KOPT-K1 (cell line): ENCODE results near the gene SLC35F1.

Experiments
- H3K27ac ChIP-seq: fragments of 200-600 bp; sonication (generic); 2 replicates; pipeline ENCODE4 v1.5.1; 2016; ENCODE audit warnings: antibody characterized with exemption, mild to moderate bottlenecking, low read depth, low read length; ENCODE audit not compliant: poor library complexity, severe bottlenecking
- H3K36me3 ChIP-seq: fragments of 200-600 bp; sonication (generic); 2 replicates; pipeline ENCODE4 v1.5.1; 2017; ENCODE audit warnings: antibody characterized with exemption, mild to moderate bottlenecking, low read length, moderate library complexity; ENCODE audit not compliant: insufficient read depth
- H3K9me3 ChIP-seq: fragments of 200-600 bp; sonication (generic); 2 replicates; pipeline ENCODE4 v1.5.1; 2017; ENCODE audit warnings: antibody characterized with exemption, low read length, mild to moderate bottlenecking; ENCODE audit not compliant: insufficient read depth, poor library complexity, severe bottlenecking

The SLC35F1 gene

DNA sequence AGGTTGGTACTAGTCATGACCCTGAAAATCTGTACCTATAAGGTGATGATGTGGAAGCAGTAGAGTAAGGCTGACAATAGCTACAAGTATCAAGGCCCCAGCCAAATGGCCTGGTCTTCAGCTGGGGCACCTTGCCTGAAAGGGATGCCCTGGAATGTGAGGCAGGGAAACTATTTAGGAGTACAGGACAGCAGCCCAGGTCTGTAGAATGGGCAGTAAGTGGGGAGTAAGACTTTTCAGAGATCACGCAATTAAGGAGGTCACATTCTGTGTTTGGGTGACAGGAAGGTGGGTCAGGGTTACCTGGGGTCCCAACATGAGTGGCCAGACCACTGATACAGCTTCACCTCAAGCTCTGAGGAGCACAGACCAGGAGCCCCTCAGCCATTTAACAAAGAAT lies 9.4 kb downstream of the SLC35F1 start:
- H3K36me3 ChIP-seq: no peaks in the 10 kb centered on the region
- H3K9me3 ChIP-seq: no peaks in the 10 kb centered on the region
- H3K27ac ChIP-seq: no peak overlapping the region

- no peaks in the 10 kb centered on the region for H3K9me3 ChIP-seq
- H3K27ac ChIP-seq: no peak overlapping the region
- H3K36me3 ChIP-seq: no peaks in the 10 kb centered on the region
Observed at GRCh38 chr6:117917176-117917575, 10.1 kb downstream of the SLC35F1 start.

- Histone ChIP-seq H3K27ac (no peak overlapping the region), H3K36me3 (no peaks in the 10 kb centered on the region), H3K9me3 (no peaks in the 10 kb centered on the region)
Observed at GRCh38 chr6:117918454-117918853, 11.4 kb downstream of the SLC35F1 start.

GRCh38 chr6:117919275-117919674 lies 12.2 kb downstream of the SLC35F1 start:
- H3K27ac ChIP-seq: no peak overlapping the region
- no peaks in the 10 kb centered on the region for H3K36me3 ChIP-seq
- no peaks in the 10 kb centered on the region for H3K9me3 ChIP-seq

- Histone ChIP-seq H3K27ac (no peak overlapping the region), H3K36me3 (no peaks in the 10 kb centered on the region), H3K9me3 (no peaks in the 10 kb centered on the region)
Observed at GRCh38 chr6:117919775-117920729, 13.0 kb downstream of the SLC35F1 start.

- H3K36me3 ChIP-seq: no peaks in the 10 kb centered on the region
- peaks cover 8% of the 10 kb centered on the region for H3K9me3 ChIP-seq
- H3K27ac ChIP-seq: no peak overlapping the region
Observed at GRCh38 chr6:117924690-117925089, 17.6 kb downstream of the SLC35F1 start.

- no peak overlapping the region for H3K27ac ChIP-seq
- no peaks in the 10 kb centered on the region for H3K36me3 ChIP-seq
- H3K9me3 ChIP-seq: peaks cover 8% of the 10 kb centered on the region
Observed at GRCh38 chr6:117927866-117928265, 20.8 kb downstream of the SLC35F1 start.

DNA sequence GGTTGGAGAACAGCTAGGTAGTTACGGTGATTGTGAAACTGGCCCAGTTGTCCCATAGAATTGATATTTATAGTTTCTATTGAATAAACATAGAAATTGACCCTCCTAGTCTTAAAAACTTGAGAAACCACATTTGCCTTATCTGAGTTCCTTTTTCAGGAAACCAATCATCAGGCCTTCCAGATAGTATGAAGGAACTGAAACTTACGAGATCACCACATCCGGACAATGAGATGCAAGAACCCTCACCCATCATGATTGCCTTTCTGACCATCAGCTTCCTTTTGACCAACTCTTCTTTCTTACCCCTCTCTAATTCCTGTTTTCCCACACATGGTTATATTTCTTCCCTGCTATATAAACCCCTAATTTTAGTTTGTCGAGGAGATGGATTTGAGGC lies 21.8 kb downstream of the SLC35F1 start:
- H3K9me3 ChIP-seq: peaks cover 8% of the 10 kb centered on the region
- no peak overlapping the region for H3K27ac ChIP-seq

DNA sequence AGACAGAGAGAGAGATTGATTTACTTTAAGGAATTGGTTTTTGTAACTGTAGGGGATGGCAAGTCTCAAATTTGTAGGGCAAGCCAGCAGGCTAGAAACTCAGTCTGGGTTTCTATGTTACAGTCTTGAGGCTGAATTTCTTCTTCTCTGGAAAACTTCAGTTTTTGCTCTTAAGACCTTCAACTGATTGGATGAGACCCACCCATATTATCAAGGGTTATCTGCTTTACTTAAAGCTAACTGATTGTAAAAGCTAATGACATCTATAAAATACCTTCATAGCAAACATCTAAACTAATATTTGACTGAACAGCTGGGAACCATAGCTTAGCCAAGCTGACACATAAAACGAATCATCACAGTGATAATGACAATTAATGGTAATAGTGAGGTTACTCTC lies 22.4 kb downstream of the SLC35F1 start:
- no peak overlapping the region for H3K27ac ChIP-seq
- peaks cover 8% of the 10 kb centered on the region for H3K9me3 ChIP-seq
- no peaks in the 10 kb centered on the region for H3K36me3 ChIP-seq

More for the DNA sequence above, 21.8 kb downstream of the SLC35F1 start:
- no peaks in the 10 kb centered on the region for H3K36me3 ChIP-seq

GRCh38 chr6:117930645-117931044 lies 23.6 kb downstream of the SLC35F1 start:
- peaks cover 8% of the 10 kb centered on the region for H3K9me3 ChIP-seq
- no peaks in the 10 kb centered on the region for H3K36me3 ChIP-seq
- H3K27ac ChIP-seq: no peak overlapping the region

GRCh38 chr6:117932001-117932400 lies 24.9 kb downstream of the SLC35F1 start:
- Histone ChIP-seq H3K9me3 (peaks cover 8% of the 10 kb centered on the region), H3K36me3 (no peaks in the 10 kb centered on the region), H3K27ac (no peak overlapping the region)

DNA sequence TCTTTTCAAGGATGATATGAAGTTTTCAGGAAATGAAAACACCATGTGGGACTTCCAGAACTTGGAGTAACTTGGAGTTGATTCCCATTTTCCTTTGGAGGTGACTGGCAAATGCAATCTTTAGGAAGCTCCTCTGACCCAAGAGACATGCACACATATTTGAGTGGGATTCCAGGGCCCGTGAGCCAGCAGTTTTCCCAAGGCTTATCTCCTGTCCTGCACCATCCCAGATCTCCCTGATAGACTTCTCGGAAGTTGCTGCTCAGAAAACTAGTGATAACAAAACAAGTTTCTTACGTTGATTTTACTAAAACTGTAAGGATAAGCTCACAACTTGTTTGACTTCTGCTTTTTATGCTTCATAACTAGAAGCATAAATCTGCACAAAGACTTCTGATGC lies 25.6 kb downstream of the SLC35F1 start:
- H3K27ac ChIP-seq: no peak overlapping the region
- H3K9me3 ChIP-seq: peaks cover 8% of the 10 kb centered on the region
- H3K36me3 ChIP-seq: no peaks in the 10 kb centered on the region

GRCh38 chr6:117933471-117933870 lies 26.4 kb downstream of the SLC35F1 start:
- H3K9me3 ChIP-seq: peaks cover 7% of the 10 kb centered on the region
- no peaks in the 10 kb centered on the region for H3K36me3 ChIP-seq
- H3K27ac ChIP-seq: no peak overlapping the region

- no peaks in the 10 kb centered on the region for H3K9me3 ChIP-seq
- no peaks in the 10 kb centered on the region for H3K36me3 ChIP-seq
- H3K27ac ChIP-seq: no peak overlapping the region
Observed at GRCh38 chr6:117938311-117938995, 31.4 kb downstream of the SLC35F1 start.

- H3K36me3 ChIP-seq: no peaks in the 10 kb centered on the region
- no peak overlapping the region for H3K27ac ChIP-seq
- no peaks in the 10 kb centered on the region for H3K9me3 ChIP-seq
Observed at GRCh38 chr6:117947234-117947633, 40.2 kb downstream of the SLC35F1 start.
